DMS53 treated with DMSO at 0.1 percent for 48 hours (cell line): ENCODE results near the gene COX17.

Experiments used
- DNase-seq: peaks from one replicate; lab custom pipeline; 2025; ENCODE audit not compliant: unreplicated experiment; lab: John Stamatoyannopoulos, UW

COX17 gene

DNA sequence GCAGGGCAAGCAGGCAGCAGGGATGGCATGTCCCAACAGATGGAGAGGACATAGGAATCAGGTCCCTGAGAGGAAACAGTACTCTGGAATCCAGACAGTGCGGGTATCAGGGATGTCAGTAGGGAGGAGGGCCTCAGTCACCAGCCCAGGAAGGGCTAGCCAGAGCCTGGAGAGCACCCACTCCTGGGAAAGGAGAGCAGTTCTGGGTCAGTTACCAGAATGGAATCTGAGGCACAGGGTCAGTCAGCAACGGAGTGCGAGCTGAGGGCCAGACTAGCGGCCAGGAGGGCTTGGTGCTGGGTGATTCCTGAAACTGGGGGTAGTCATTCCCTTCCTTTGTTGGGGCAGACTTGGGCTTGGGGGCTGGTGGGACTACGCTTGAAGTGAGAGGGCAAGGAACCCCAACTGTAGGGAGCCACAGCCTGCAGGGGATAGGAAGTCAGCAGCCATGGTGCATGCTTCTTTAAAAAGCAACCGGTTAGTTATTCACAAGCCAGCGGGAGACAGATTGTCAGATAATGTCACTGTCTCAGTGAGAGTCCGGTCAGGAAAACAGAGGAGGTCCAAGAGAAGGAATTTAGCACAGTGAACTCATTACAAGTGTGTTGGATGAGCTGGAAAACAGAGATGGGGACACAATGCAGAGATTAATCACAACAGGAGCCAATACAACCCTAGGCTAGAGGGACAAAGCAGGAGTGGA, 51.6 kb downstream of the COX17 start:
- DNase-seq = no peak

DNA sequence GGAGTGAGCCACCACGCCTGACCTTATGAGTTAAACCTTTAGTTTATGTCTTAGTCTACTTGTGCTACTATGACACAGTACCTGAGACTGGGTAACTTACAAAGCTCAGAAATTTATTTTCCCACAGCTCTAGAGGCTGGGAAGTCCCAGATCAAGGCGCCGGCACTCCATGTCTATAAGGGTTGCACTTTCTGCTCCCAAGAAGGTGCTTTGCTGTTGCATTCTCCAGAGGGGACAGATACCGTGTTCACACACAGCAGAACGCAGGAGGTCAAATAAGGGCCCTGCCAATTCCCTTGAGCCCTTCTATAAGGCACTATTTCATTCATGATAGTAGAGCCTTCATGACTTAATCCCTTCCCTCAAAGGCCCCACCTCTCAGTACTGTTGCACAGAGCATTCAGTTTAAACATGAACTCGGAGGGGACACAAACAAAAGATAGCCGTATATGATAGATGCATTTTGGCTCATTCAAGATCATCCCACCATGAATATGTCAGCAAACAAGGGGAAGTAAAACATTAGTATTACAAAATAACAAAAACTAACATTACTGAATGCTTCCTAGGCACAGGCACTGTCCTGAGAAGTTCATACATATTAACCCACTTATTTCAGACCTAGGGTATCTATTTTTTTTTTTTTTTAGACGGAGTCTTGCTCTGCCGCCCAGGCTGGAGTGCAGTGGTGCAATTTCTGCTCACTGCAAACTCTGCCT, 53.0 kb downstream of the COX17 start:
- no peak for DNase-seq

DNA sequence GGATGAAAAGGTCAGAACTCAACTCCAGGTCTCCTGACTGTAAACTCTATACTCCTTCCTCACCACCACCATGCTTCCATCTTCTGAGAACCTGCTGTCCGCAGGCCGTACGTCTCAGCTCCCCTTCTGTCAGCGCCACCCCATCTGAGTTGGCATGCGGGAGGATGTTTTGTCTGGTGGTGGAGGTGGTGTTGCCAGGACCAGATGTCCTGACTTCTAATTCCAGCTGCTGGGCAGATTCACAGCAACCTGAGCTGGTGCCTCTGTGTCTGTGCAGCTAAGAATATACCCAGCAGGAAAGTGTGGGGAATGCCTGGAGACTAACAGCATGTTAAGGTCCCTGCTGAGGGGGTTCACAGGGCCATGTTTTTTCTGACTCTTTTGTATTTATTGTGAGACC, 56.3 kb downstream of the COX17 start:
- DNase-seq = no peak
